Adrenal gland (tissue), 12 donors: ENCODE measurements around the gene IL11RA. TPM values are rescaled to one million over a fixed set of nuclear protein-coding genes. Genes with fewer than 3 reads are reported as not detected.
A peak's percentile ranks its signal among the peaks of the same experiment; 100 is the strongest.

Experiments
- DNase-seq, 7 donors: peaks; one replicate each; pipeline ENCODE4 v3.0.0-alpha.2; 2019 to 2020
- H3K27ac ChIP-seq, 5 donors: fragments of 200-600 bp; sonication (generic) in 4 of 5; 1 replicate in 3 of 5; 2 replicates in 2 of 5; pipeline versions ENCODE4 v1.5.1 to v1.8.0; 2016 to 2020; ENCODE audit warnings: mild to moderate bottlenecking in 1 of 5
- H3K27me3 ChIP-seq: fragments of 200-600 bp; 2 replicates; pipeline ENCODE4 v1.8.0; 2021
- H3K36me3 ChIP-seq, 2 donors: fragments of 200-600 bp; replicated peaks in 1 of 2; 1 replicate in 1 of 2; 2 replicates in 1 of 2; pipeline versions ENCODE4 v1.5.1 to v1.8.0; 2018 to 2022
- H3K4me1 ChIP-seq, 2 donors: fragments of 200-600 bp; replicated peaks in 1 of 2; 1 replicate in 1 of 2; 2 replicates in 1 of 2; pipeline versions ENCODE4 v1.5.1 to v1.8.0; 2018 to 2021
- H3K4me3 ChIP-seq, 4 donors: fragments of 200-600 bp; sonication (generic) in 3 of 4; one replicate each; pipeline ENCODE4 v1.5.1; 2016 to 2018
- H3K9me3 ChIP-seq, 3 donors: fragments of 200-600 bp; sonication (generic) in 1 of 3; replicated peaks in 1 of 3; 1 replicate in 2 of 3; 2 replicates in 1 of 3; pipeline versions ENCODE4 v1.5.1 to v1.8.0; 2016 to 2021
- POLR2A ChIP-seq, 2 donors: fragments of 450-650 bp; IDR thresholded peaks; one replicate each; pipeline ENCODE4 v1.6.1; 2017; ENCODE audit warnings: antibody characterized with exemption in 2 of 2, mild to moderate bottlenecking in 2 of 2, moderate library complexity in 1 of 2
- WGBS, 4 donors: extraction: QIAGEN DNeasy Blood & Tissue Kit in 2 of 4; methylation state at CpG; one replicate each; pipeline versions ENCODE4 v1.1.5 to v1.1.7; 2013 to 2017; 5-methylcytosine and 5-hydroxymethylcytosine counted together
- intact Hi-C, 2 donors: fragments of 100-400 bp; cut with DNase I; formaldehyde crosslinking; loops; one replicate each; pipeline versions ENCODE4 v1.14.1 to v1.15.0; 2022 to 2023
- polyA plus RNA-seq, 3 donors: library from polyadenylated mRNA; stranded (reverse); fragments of 200-250 nt in 2 of 3; fragments of 350-450 nt in 1 of 3; fragmentation: Illumina TruSeq in 1 of 3; extraction: RNeasy Lipid Tissue Mini Kit (QIAGEN cat#74804) in 1 of 3; gene quantifications; one replicate each; pipeline ENCODE4 v1.2.3, GENCODE V29; 2013 to 2014
- total RNA-seq, 9 donors: library from RNA; depleted of rRNA in 4 of 9; stranded (reverse); fragments of >200 nt in 4 of 9; fragments of 120-200 nt in 1 of 9; fragmentation: NEBNext Ultra II Directional in 1 of 9; extraction: Animal tissue kit (Norgen Biotek cat#: 25700) in 1 of 9; gene quantifications; one replicate each; pipeline versions ENCODE4 v1.1.0 to v1.2.4, GENCODE V29; 2013 to 2023
- TF ChIP-seq, protein P1 (sequence below), 6 experiments: fragments of 450-650 bp in 4 of 6; fragments of 200-600 bp in 2 of 6; sonication (generic) in 1 of 6; IDR thresholded peaks; 1 replicate in 5 of 6; 2 replicates in 1 of 6; pipeline versions ENCODE4 v1.5.1 to v1.8.0; 2016 to 2021; ENCODE audit warnings: antibody characterized with exemption in 6 of 6, mild to moderate bottlenecking in 2 of 6, moderate library complexity in 1 of 6
- donor health status: healthy with polysubstance abuse.
- donor health status: Bipolar disorder and iron deficiency.
- donor health status: DM: yes; HTN: yes; CAD: no.
- donor health status: DM: no; HTN: no; CAD: no.
- donor health status: DM: no; HTN: no; CAD: no.
- donor health status: DM: yes; HTN: yes; CAD: no.

Gene IL11RA
- total and polyA plus RNA-seq, 12 donors = 5.2 to 53.7 (median 15.7) TPM

DNA sequence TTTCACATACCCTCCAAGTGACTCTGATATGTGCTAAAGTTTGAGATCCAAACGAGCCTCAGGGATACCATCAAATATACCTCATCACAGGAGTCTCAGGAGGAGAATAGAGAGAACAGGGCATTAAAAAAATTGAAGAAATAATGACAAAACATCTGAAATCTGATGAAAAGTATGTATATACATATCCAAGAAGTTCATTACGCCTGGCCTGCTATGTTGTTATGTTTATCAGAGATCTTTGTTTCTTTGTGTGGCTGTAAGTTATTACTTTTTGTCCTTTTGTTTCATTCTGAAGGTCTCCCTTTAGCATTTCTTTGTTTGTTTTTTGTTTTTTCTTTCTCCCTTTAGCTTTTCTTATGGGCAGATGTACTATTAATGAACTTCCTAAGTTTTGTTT lies 41.6 kb downstream of the IL11RA start:
- no peaks in the 10 kb centered on the region for H3K9me3 ChIP-seq
- no peak overlapping the region for H3K27ac ChIP-seq
- intact Hi-C loops = no loop called here
- 73 to 84% (median 76%) methylated on average over 2 of the region's 2 CpGs for WGBS, 4 donors
- H3K4me3 ChIP-seq = no peak overlapping the region
- no peak for TF ChIP-seq POLR2A (IDR thresholded peaks at IDR 0.05)
- TF ChIP-seq, protein P1, sequence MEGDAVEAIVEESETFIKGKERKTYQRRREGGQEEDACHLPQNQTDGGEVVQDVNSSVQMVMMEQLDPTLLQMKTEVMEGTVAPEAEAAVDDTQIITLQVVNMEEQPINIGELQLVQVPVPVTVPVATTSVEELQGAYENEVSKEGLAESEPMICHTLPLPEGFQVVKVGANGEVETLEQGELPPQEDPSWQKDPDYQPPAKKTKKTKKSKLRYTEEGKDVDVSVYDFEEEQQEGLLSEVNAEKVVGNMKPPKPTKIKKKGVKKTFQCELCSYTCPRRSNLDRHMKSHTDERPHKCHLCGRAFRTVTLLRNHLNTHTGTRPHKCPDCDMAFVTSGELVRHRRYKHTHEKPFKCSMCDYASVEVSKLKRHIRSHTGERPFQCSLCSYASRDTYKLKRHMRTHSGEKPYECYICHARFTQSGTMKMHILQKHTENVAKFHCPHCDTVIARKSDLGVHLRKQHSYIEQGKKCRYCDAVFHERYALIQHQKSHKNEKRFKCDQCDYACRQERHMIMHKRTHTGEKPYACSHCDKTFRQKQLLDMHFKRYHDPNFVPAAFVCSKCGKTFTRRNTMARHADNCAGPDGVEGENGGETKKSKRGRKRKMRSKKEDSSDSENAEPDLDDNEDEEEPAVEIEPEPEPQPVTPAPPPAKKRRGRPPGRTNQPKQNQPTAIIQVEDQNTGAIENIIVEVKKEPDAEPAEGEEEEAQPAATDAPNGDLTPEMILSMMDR (IDR thresholded peaks at IDR 0.05) = no peak
- H3K36me3 ChIP-seq = no peaks in the 10 kb centered on the region
- no peak for DNase-seq
- no peaks in the 10 kb centered on the region for H3K27me3 ChIP-seq
- no peaks in the 10 kb centered on the region for H3K4me1 ChIP-seq

DNA sequence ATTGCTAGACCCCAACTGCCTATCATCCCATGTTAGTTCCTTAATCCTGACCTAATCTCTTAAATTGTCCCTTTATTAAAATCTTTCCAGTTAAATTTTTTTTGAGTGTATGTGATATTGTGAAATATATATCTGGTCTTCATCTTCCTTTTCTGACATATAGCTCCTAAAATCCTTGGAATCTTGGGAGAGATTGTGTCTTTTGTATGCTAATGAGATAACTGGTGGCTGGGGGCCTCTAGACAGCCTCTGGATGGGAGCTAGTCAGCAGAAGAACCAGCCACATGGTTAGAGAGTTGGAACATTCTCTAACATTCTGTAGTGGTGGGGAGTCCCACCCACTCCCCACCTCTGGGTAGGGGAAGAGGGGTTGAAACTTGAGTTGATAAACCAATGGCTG lies 42.8 kb downstream of the IL11RA start:
- intact Hi-C loops = no loop called here
- Histone ChIP-seq H3K9me3 (no peaks in the 10 kb centered on the region), H3K27ac (no peak overlapping the region), H3K4me3 (no peak overlapping the region), H3K27me3 (no peaks in the 10 kb centered on the region), H3K4me1 (no peaks in the 10 kb centered on the region), H3K36me3 (no peaks in the 10 kb centered on the region)
- TF ChIP-seq, protein P1 (IDR thresholded peaks at IDR 0.05) = no peak
- no peak for TF ChIP-seq POLR2A (IDR thresholded peaks at IDR 0.05)
- no peak for DNase-seq

DNA sequence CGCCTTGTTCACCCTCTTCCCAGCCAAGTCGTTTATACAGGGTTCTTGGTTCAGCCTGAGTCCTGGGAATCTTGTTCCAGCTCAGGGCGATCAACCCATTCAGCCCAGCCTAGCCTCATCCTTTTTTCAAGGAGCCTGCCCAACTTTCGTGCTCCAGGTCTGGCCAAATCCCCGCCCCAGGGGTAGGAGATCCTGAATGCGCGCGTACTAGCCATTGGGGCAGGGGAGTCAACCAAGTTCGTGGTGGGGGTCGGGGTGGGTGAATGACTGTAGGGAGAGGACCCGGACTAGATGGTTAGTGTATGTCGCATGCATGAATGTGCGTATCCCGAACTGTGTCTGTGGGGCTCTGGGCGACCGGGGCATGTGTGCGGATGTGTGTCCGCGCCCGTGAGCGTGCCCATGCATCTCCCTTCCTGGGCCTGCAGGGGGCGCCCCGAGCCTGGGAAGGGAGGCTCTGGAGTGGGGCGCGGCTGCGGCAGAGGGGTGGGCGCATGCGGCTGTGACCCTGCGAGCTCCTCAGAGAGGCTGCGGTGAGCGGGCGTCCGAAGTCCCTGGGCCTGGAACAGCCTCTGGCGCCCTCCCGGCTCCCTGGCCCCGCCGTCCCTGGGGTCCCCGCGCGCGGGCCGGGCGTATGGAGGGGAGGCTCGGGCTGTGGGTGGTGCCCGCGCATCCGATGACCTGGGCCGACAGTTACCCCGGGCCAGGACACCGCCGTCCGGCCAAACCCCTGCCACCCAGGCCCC lies 49.2 kb downstream of the IL11RA start:
- H3K4me3 ChIP-seq = peak overlapping the region in 3 of 4 donors; percentile 51 to 74 (median 64)
- WGBS, 4 donors = 7 to 29% (median 11%) methylated on average over 16 to 52 of the region's 52 CpGs
- no peak for TF ChIP-seq POLR2A (IDR thresholded peaks at IDR 0.05)
- TF ChIP-seq, protein P1 (IDR thresholded peaks at IDR 0.05) = peak; percentile 59 to 88 (median 82)
- no peaks in the 10 kb centered on the region for H3K36me3 ChIP-seq
- peak overlapping the region in 2 of 5 donors; percentile 64 to 68 for H3K27ac ChIP-seq
- no peaks in the 10 kb centered on the region for H3K9me3 ChIP-seq
- DNase-seq = peak; percentile 61 to 81 (median 66)
- no peaks in the 10 kb centered on the region for H3K27me3 ChIP-seq
- intact Hi-C loops = loop anchor here in 1 of 2 donors (10.0 kb wide), 1 partner anchor 46 kb away; the partner anchor contains the start of gene IL11RA
- H3K4me1 ChIP-seq = peaks cover 0 to 6% of the 10 kb centered on the region in 2 donors

DNA sequence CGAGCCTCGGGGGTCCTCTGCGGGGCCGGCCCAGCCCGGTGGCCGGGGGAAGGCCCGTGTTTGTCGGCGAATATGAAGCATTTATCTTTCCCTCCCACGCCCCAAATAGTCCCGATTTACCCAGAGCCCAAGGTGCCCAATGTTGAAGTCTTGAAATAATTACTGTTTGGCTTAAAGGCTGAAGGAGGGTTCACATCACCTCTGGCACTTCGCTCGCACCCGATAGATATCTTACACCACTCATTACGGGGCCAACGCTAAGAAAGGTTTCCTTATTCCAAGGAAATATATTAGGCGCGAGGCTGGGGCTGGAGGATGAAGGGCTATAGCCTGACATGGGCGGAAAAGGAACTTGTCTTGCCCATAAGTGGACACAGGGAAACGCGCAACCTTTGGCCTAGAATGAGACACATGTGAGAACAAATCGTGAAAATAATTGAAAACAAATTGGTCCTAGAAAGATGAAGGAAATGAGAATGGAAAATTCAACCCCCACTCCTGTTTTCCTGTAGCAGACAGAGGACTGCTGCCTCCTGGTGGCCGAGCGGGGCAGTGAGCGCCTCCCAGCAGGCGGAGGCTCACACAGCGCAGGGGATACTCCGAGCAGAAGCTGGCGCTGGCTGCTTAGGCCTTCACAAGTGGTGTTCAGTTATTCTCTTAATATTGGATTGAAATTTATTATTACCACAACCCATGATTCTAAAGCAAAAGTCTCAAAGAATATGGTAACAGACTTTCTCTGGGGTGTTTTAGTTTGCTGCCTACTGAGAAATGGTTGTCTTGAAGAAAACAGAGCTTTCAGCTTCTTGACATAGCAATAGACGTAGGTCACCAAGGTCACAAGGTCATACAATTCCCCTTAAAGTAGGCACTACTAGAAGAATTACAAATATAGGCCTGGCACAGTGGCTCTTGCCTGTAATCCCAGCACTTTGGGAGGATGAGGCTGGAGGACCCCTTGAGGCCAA lies 50.1 kb downstream of the IL11RA start:
- intact Hi-C loops = loop anchor here in 1 of 2 donors (10.0 kb wide), 1 partner anchor 47 kb away; the partner anchor contains the start of gene IL11RA

More for the DNA sequence above, 50.1 kb downstream of the IL11RA start:
- H3K27ac ChIP-seq = peak overlapping the region in 2 of 5 donors; percentile 64 to 68
- peak in 1 of 2 donors; percentile 7 for TF ChIP-seq POLR2A (IDR thresholded peaks at IDR 0.05)
- TF ChIP-seq, protein P1 (IDR thresholded peaks at IDR 0.05) = peak; percentile 92 to 99 (median 96)
- H3K9me3 ChIP-seq = no peaks in the 10 kb centered on the region
- 1 to 5% (median 3%) methylated on average over 27 to 30 of the region's 30 CpGs for WGBS, 4 donors
- H3K4me1 ChIP-seq = peaks cover 0 to 6% of the 10 kb centered on the region in 2 donors
- no peaks in the 10 kb centered on the region for H3K27me3 ChIP-seq
- peak overlapping the region in 3 of 4 donors; percentile 51 to 74 (median 64) for H3K4me3 ChIP-seq
- H3K36me3 ChIP-seq = no peaks in the 10 kb centered on the region
- peak; percentile 84 to 94 (median 87) for DNase-seq
